Immature natural killer cell (primary cell): ENCODE measurements around the gene RABGEF1. TPM values are rescaled to one million over a fixed set of nuclear protein-coding genes. Genes with fewer than 3 reads are reported as not detected.
"Not testable (repeated sequence)": the region's sequence is repeated elsewhere in the genome, so short reads cannot be mapped to it uniquely, and the experiment has no call there.

ENCODE experiments used
- DNase-seq, 3 donors: peaks; one replicate each; pipeline ENCODE4 v3.0.0; 2022; ENCODE audit warnings: mixed read lengths in 1 of 3
- H3K27ac Mint-ChIP-seq, 6 donors: one replicate each; pipeline ENCODE4 v1.8.0; 2020; ENCODE audit warnings: mixed read lengths in 6 of 6, mild to moderate bottlenecking in 5 of 6, inconsistent platforms in 4 of 6, moderate library complexity in 3 of 6
- H3K27me3 Mint-ChIP-seq, 3 donors: one replicate each; pipeline ENCODE4 v1.8.0; 2020 to 2021; ENCODE audit warnings: low read depth in 3 of 3, mild to moderate bottlenecking in 3 of 3, mixed read lengths in 3 of 3, moderate library complexity in 3 of 3, inconsistent platforms in 1 of 3
- H3K36me3 Mint-ChIP-seq, 3 donors: one replicate each; pipeline ENCODE4 v1.8.0; 2020; ENCODE audit warnings: mixed read lengths in 3 of 3, inconsistent platforms in 2 of 3, mild to moderate bottlenecking in 2 of 3
- H3K4me1 Mint-ChIP-seq, 2 donors: one replicate each; pipeline ENCODE4 v1.8.0; 2020; ENCODE audit warnings: inconsistent platforms in 2 of 2, mild to moderate bottlenecking in 2 of 2, mixed read lengths in 2 of 2, moderate library complexity in 1 of 2
- H3K4me3 Mint-ChIP-seq, 5 donors: one replicate each; pipeline ENCODE4 v1.8.0; 2020; ENCODE audit warnings: mild to moderate bottlenecking in 5 of 5, mixed read lengths in 5 of 5, inconsistent platforms in 3 of 5, moderate library complexity in 3 of 5
- H3K9me3 Mint-ChIP-seq, 6 donors: one replicate each; pipeline ENCODE4 v1.8.0; 2020; ENCODE audit warnings: mild to moderate bottlenecking in 6 of 6, mixed read lengths in 6 of 6, inconsistent platforms in 4 of 6, moderate library complexity in 3 of 6
- polyA plus RNA-seq, 3 donors: library from polyadenylated mRNA; unstranded; fragments of 300-500 nt; fragmentation: Illumina TruSeq; gene quantifications; one replicate each; pipeline ENCODE4 v1.2.3, GENCODE V29; 2021

RABGEF1 gene
- polyA plus RNA-seq, 3 donors from 2014 or later, result 13.8 to 30.3 (median 22.6) TPM

DNA sequence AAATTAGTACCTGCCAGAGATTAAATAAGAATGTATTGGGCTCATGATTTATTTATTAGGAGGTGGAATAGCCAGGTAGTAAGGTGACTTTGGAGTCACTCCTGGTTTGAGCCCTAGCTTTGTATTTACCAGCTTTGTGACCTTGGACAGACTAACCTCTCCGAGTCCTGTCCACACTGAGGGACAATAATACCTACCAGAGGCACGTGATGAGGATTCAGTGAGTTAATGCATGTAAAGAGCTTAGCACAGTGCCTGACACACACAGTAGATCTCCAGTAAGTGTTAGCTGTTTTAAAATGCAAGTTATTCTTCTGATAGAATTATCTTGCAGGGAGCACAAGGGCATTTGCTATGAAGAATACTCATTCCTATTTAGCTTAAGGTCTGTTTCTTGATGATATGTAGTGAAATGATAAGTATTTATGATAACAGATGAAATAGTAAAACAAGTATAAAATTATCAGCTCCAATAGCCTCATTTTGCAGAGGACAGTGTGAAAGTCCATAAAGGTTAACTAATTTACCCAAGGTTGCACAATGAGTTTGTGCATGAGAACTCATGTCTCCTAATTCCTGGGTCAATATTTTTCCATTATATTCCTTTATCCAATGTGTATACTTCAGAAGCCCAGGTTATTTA lies 36.4 kb downstream of the RABGEF1 start:
- no peak for DNase-seq
- Mint-ChIP-seq H3K4me1 (peaks cover 6 to 29% of the 10 kb centered on the region in 2 donors), H3K9me3 (no peaks in the 10 kb centered on the region), H3K27ac (no peak overlapping the region), H3K4me3 (no peak overlapping the region), H3K27me3 (peaks cover 0 to 1% (median 0%) of the 10 kb centered on the region in 3 donors), H3K36me3 (peaks cover 14 to 40% (median 24%) of the 10 kb centered on the region in 3 donors)

DNA sequence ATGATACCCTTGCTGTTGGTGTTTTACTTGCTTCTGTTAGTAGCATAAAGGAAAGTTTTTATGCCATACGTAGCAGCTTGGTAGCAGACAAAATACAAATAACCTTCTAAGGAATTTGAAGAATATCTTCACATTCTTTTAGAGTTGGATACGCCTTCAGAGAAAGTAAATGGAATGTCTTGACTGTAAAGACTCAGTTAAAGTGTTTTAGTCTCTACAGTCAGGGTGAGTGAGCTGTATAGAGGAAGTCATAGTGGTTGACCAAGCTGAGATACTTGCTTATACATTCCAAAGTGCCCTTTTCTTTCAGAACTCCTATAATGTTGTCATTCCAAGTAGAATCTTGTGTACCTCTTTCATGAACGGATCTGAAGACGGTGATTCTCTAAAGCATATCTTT lies 37.7 kb downstream of the RABGEF1 start:
- H3K4me1 Mint-ChIP-seq, result peaks cover 6 to 30% of the 10 kb centered on the region in 2 donors
- peaks cover 0 to 1% (median 0%) of the 10 kb centered on the region in 3 donors for H3K27me3 Mint-ChIP-seq
- DNase-seq, result no peak
- H3K36me3 Mint-ChIP-seq, result peaks cover 12 to 35% (median 22%) of the 10 kb centered on the region in 3 donors
- no peaks in the 10 kb centered on the region for H3K9me3 Mint-ChIP-seq
- peak overlapping the region in 1 of 6 donors; percentile 3 for H3K27ac Mint-ChIP-seq
- no peak overlapping the region for H3K4me3 Mint-ChIP-seq

DNA sequence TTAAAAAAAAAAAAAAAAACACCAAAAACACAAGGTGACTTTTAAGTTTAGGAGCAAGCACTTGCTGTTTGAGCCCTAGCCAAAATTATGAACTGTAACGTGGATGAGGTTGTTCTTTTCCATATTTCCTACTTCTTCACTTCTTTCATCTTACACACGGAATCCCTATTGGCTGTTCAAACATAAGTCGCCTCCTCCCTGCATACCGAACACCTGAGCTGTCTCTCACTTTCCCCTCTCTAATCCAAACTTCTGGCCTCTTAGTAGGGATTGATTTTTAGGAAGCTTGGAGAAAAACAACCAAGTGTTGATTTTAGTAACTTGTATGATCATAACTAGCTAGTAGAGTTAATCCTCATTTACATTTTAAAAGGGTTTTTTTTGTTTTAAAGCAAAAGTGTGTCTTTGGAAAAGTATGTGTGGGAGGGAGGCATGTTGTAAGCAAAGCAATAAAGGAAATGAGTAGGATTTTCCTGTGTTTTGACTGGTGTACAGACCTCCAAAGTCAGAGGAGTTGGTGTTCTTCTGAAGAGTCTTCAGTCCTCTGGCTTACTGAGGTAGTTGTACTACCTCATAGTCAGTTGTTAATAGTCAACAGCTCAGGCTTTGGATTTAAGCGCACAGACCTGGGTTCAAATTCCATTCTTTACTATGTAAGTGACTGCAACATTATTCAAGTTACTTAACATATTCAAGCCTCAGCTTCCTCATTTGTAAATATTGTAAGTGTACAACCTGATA lies 39.3 kb downstream of the RABGEF1 start:
- H3K4me3 Mint-ChIP-seq, result no peak overlapping the region
- peak overlapping the region in 2 of 6 donors; percentile 19 to 53 for H3K27ac Mint-ChIP-seq
- H3K36me3 Mint-ChIP-seq, result peaks cover 7 to 33% (median 21%) of the 10 kb centered on the region in 3 donors
- H3K27me3 Mint-ChIP-seq, result peaks cover 0 to 1% (median 0%) of the 10 kb centered on the region in 3 donors
- H3K4me1 Mint-ChIP-seq, result peaks cover 6 to 30% of the 10 kb centered on the region in 2 donors
- no peak for DNase-seq
- no peaks in the 10 kb centered on the region for H3K9me3 Mint-ChIP-seq

DNA sequence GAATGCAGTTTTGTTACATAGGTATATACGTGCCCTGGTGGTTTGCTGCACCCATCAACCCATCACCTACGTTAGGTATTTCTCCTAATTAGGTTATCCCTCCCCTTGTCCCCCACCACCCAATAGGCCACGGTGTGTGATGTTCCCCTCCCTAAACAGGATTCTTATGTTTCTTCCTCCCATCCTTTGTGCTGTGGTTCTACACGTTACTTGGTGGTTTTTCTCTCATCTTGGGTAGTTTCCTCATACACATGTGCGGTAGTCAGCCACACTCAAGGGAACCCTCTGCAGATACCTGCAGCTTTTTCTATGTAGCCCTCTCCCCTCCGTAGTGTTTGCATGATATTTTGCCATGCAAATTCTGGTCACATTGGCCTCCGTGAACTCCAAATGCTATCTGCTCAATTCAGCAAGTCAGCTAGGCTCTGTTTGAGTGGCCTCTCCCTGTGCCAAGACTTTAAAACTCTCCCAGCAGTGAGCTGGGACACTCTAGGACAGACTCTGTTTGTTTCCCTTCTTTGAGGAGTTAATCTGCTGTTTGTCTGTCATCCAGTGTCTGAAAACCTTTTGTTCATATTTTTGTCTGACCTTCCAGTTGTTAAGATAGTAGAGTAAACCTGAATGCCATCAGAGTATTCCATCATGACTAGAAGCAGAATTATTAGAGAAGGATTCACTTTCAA lies 41.0 kb downstream of the RABGEF1 start:
- Mint-ChIP-seq H3K27me3 (peaks cover 0 to 1% (median 0%) of the 10 kb centered on the region in 3 donors), H3K4me3 (peak overlapping the region in 1 of 5 donors; percentile 12), H3K9me3 (no peaks in the 10 kb centered on the region), H3K27ac (peak overlapping the region in 5 of 6 donors; percentile 6 to 62 (median 54)), H3K4me1 (peaks cover 6 to 30% of the 10 kb centered on the region in 2 donors), H3K36me3 (peaks cover 7 to 33% (median 17%) of the 10 kb centered on the region in 3 donors)
- DNase-seq, result no peak

DNA sequence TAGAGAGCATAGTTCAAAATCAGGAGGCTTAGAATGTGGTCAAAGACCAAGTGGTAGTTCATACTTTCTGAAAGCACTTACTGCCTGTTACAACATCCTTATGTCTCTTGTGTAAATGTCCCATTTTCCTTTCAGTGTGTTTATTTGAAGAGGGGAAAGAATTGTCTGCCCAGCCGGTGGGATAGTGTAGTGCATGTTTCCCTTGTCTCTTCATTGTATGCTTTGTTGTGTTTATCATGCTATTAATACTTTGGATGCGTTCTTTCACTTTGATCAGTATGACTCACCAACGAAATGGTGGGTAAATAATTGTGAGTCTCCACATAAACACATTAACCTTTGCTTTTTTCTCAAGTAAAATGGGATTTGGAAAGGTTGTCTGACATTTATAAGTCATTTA lies 42.3 kb downstream of the RABGEF1 start:
- peak overlapping the region in 1 of 6 donors; percentile 39 for H3K27ac Mint-ChIP-seq
- peaks cover 6 to 28% of the 10 kb centered on the region in 2 donors for H3K4me1 Mint-ChIP-seq
- not testable (repeated sequence) for H3K27me3 Mint-ChIP-seq, H3K9me3 Mint-ChIP-seq, DNase-seq, H3K4me3 Mint-ChIP-seq
- peaks cover 7 to 32% (median 17%) of the 10 kb centered on the region in 3 donors for H3K36me3 Mint-ChIP-seq

DNA sequence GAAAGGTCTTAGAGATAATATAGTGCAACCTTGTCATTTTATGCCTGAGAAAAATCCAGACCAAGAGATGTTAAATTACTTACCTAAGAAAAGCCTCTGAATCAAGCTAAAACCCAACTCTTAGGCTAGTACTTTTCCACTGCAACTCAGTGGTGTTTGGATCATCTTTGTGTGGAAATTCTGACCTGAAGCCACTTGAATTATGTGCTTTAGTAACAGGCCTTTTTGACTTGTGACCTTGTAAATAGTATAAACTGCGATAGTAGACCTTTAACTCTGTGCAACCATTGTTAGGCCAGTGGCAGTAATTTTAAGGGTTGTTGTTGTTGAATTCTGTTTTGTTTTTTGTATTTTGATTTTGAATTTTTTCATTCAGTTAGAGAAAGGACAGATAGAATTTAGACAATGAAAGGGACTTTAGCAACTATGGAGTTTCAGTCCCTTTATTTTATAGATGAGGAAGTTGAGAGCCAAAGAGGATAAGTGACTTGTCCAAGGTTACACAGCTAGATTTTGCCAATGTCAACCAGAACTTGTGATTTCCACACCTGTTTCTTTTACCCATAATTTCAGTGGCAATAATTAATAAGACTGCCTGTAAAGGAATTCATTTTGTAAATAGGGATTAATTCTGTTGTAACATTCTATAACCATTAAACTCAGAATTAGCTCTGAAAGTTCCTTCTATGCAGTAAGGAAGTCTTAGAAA lies 43.5 kb downstream of the RABGEF1 start:
- not testable (repeated sequence) for DNase-seq, H3K9me3 Mint-ChIP-seq, H3K27me3 Mint-ChIP-seq, H3K4me3 Mint-ChIP-seq
- Mint-ChIP-seq H3K27ac (peak overlapping the region in 1 of 6 donors; percentile 44), H3K4me1 (peaks cover 8 to 22% of the 10 kb centered on the region in 2 donors), H3K36me3 (peaks cover 3 to 32% (median 13%) of the 10 kb centered on the region in 3 donors)

DNA sequence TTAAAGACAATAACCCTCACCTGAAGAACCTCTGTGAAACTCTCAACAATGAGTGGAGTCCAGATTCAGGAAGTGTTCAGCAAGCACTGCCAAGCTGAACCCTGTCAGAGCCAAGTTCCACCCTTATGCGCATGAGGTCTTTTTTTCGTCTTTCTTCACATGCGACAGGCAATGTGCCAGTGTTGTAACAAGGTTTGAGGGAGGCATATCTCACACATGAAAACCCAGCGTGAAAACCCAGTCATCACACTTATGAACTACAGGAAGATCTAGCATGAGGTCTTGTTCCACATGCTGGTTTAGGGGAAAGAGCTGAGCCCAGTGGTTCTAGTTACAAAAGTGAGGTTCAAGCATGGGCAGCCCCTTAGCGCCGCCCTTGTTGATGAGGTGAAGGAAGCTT lies 49.7 kb downstream of the RABGEF1 start:
- Mint-ChIP-seq H3K4me3 (peak overlapping the region; percentile 34 to 78 (median 46)), H3K9me3 (no peaks in the 10 kb centered on the region), H3K27ac (peak overlapping the region; percentile 83 to 93 (median 86)), H3K36me3 (peaks cover 0 to 17% (median 16%) of the 10 kb centered on the region in 3 donors), H3K27me3 (no peaks in the 10 kb centered on the region), H3K4me1 (peaks cover 35 to 51% of the 10 kb centered on the region in 2 donors)
- peak; percentile 56 to 64 (median 62) for DNase-seq

DNA sequence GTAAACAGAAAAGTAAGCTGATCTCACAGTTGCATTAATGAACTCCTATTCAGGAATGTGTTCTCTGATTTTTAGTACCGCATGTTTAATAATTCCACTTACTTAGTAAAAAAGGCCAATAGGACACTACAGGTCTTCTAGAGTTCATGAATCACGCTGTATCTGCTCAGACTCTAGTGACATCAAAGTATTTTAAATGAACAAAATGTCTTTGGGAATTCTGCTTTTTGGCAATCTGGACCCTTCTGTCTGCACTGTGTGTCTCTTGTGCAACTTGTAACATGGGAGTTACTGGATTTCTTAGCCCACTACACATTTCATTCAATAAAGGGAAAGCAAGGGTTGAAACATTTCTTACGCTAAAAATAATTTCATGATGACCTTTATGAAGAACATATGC lies 50.2 kb downstream of the RABGEF1 start:
- Mint-ChIP-seq H3K4me3 (peak overlapping the region in 4 of 5 donors; percentile 34 to 78 (median 56)), H3K4me1 (peaks cover 35 to 51% of the 10 kb centered on the region in 2 donors), H3K9me3 (no peaks in the 10 kb centered on the region), H3K27ac (peak overlapping the region; percentile 83 to 93 (median 86)), H3K27me3 (no peaks in the 10 kb centered on the region), H3K36me3 (peaks cover 0 to 22% (median 19%) of the 10 kb centered on the region in 3 donors)
- no peak for DNase-seq

DNA sequence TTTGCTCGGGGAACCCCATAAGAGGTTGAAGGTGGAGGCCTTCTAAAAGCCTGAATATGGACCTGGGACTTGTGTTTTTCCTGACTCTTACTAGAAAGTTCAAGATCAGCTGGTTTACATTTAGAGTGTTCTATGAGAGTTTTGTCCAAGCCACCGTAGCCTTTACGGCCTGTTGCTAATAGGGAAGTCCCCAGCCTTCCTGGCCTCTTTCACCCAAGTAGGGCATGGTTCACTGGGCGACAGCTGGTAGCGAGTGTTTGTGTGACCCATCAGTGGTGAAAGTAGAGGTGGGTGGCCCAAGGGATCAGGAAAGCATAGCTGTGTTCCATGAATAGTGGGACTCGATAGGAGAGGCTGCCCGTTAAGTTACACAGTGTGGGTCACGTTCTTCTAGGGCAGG lies 60.1 kb downstream of the RABGEF1 start:
- Mint-ChIP-seq H3K4me3 (no peak overlapping the region), H3K27me3 (peaks cover 0 to 1% (median 0%) of the 10 kb centered on the region in 3 donors), H3K36me3 (peaks cover 35 to 60% (median 38%) of the 10 kb centered on the region in 3 donors), H3K4me1 (peaks cover 4 to 11% of the 10 kb centered on the region in 2 donors), H3K9me3 (no peaks in the 10 kb centered on the region), H3K27ac (peak overlapping the region in 1 of 6 donors; percentile 42)
- no peak for DNase-seq

DNA sequence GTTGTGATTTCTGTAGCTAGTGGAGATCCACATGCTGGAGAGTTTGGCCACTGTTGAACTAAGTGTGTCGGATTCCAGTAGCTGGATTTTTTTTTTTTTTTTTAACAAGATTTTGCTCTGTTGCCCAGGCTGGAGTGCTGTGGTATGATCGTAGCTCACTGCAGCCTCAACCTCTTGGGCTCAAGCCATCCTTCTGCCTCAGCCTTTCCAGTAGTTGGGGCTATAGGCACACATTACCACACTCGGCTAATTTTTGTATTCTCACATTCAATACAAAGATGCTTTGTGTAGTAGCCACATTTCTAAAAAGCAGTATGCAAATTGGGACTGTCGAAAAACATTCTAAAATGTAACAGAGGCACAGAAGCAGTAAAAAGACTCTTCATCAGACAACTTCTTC lies 63.5 kb downstream of the RABGEF1 start:
- Mint-ChIP-seq H3K4me1 (peaks cover 5 to 11% of the 10 kb centered on the region in 2 donors), H3K4me3 (no peak overlapping the region), H3K27ac (no peak overlapping the region), H3K36me3 (peaks cover 45 to 59% (median 53%) of the 10 kb centered on the region in 3 donors), H3K9me3 (no peaks in the 10 kb centered on the region), H3K27me3 (peaks cover 0 to 3% (median 0%) of the 10 kb centered on the region in 3 donors)
- DNase-seq, result no peak

DNA sequence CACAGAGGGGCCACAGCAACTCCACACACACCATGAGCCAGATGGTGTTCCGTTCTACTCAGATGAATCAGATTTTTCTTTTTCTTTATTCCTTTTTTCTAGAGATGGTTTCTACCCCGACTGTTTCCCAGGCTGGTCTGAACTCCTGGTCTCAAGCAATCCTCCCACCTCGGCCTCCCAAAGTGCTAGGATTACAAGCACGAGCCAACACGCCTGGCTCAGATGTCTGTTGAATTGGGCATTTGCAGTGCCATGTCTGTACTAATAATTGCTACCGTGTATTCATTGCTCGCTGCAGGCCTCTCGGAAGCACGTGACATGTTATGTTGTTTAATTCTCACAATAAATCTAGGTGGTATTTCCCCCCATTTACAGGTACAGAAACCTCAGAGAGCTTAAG lies 67.2 kb downstream of the RABGEF1 start:
- Mint-ChIP-seq H3K27me3 (peaks cover 0 to 2% (median 0%) of the 10 kb centered on the region in 3 donors), H3K36me3 (peaks cover 43 to 48% (median 48%) of the 10 kb centered on the region in 3 donors), H3K4me3 (no peak overlapping the region), H3K9me3 (no peaks in the 10 kb centered on the region), H3K27ac (peak overlapping the region in 2 of 6 donors; percentile 15 to 18), H3K4me1 (peaks cover 0 to 1% of the 10 kb centered on the region in 2 donors)
- no peak for DNase-seq

DNA sequence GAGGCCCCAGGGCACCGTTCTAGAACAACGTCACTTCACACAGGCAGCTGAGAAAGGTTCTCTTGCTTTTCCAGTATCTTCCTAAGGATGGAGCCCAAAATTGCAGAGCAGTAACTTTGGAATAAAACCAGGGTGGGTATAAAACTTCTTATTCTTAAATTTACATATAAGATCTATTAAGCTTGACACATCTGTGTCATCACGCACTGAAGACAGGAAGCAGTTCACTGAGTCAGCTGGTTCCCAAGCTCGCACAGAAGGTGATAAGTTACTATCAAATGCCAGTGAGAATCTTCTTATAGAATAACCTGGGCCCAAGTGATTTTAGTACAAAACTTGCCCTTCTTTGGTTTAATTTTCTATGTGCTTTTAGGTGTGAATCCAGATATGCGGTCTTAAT lies 70.2 kb downstream of the RABGEF1 start:
- peaks cover 30 to 35% (median 33%) of the 10 kb centered on the region in 3 donors for H3K36me3 Mint-ChIP-seq

More for the DNA sequence above, 70.2 kb downstream of the RABGEF1 start:
- no peaks in the 10 kb centered on the region for H3K9me3 Mint-ChIP-seq
- H3K27me3 Mint-ChIP-seq, result peaks cover 0 to 2% (median 1%) of the 10 kb centered on the region in 3 donors
- H3K27ac Mint-ChIP-seq, result no peak overlapping the region
- DNase-seq, result no peak
- peaks cover 0 to 1% of the 10 kb centered on the region in 2 donors for H3K4me1 Mint-ChIP-seq
- H3K4me3 Mint-ChIP-seq, result no peak overlapping the region
